Loucy (cell line): ENCODE measurements around the gene VPS9D1.

Experiments used
- H2AFZ ChIP-seq: fragments of 200-600 bp; sonication (generic); 2 replicates; pipeline ENCODE4 v1.6.0; 2016; ENCODE audit warnings: antibody characterized with exemption, mild to moderate bottlenecking, low read length, moderate library complexity
- H3F3A ChIP-seq: fragments of 200-600 bp; 2 replicates; pipeline ENCODE4 v1.6.0; 2016; ENCODE audit warnings: antibody characterized with exemption, low read depth, mild to moderate bottlenecking
- H3K27me3 ChIP-seq: fragments of 200-600 bp; sonication (generic); 2 replicates; pipeline ENCODE4 v1.6.1; 2014; ENCODE audit warnings: low read length, mild to moderate bottlenecking; ENCODE audit not compliant: insufficient read depth, poor library complexity, severe bottlenecking
- H3K36me3 ChIP-seq: fragments of 200-600 bp; sonication (generic); 2 replicates; pipeline ENCODE4 v1.6.1; 2016; ENCODE audit warnings: low read length; ENCODE audit not compliant: insufficient read depth
- H3K4me1 ChIP-seq: fragments of 200-600 bp; sonication (generic); 2 replicates; pipeline ENCODE4 v1.5.1; 2014; ENCODE audit warnings: low read length, mild to moderate bottlenecking; ENCODE audit not compliant: insufficient read depth, poor library complexity, severe bottlenecking
- H3K4me2 ChIP-seq: fragments of 200-600 bp; sonication (generic); 2 replicates; pipeline ENCODE4 v1.6.0; 2014; ENCODE audit warnings: antibody characterized with exemption, low read length, low read depth, mild to moderate bottlenecking; ENCODE audit not compliant: poor library complexity, severe bottlenecking
- H3K4me3 ChIP-seq: fragments of 200-600 bp; sonication (generic); 2 replicates; pipeline ENCODE4 v1.5.1; 2014; ENCODE audit warnings: low read length, mild to moderate bottlenecking, mixed read lengths; ENCODE audit not compliant: poor library complexity, severe bottlenecking
- H3K79me2 ChIP-seq: fragments of 200-600 bp; sonication (generic); 2 replicates; pipeline ENCODE4 v1.6.1; 2014; ENCODE audit warnings: low read length; ENCODE audit not compliant: insufficient read depth
- H3K9ac ChIP-seq: fragments of 200-600 bp; sonication (generic); 2 replicates; pipeline ENCODE4 v1.6.0; 2014; ENCODE audit warnings: mild to moderate bottlenecking, low read depth, low read length, moderate library complexity; ENCODE audit not compliant: poor library complexity, severe bottlenecking
- H3K9me2 ChIP-seq: fragments of 200-600 bp; sonication (generic); replicated peaks from 2 replicates; pipeline ENCODE4 v1.6.1; 2016; ENCODE audit warnings: low read depth, low read length, mixed read lengths
- H3K9me3 ChIP-seq: fragments of 200-600 bp; sonication (generic); 2 replicates; pipeline ENCODE4 v1.6.1; 2014; ENCODE audit warnings: mild to moderate bottlenecking, antibody characterized with exemption, low read length, low read depth; ENCODE audit not compliant: insufficient read depth
- H4K20me1 ChIP-seq: fragments of 200-600 bp; sonication (generic); 2 replicates; pipeline ENCODE4 v1.6.0; 2014; ENCODE audit warnings: antibody characterized with exemption, low read length, mild to moderate bottlenecking; ENCODE audit not compliant: insufficient read depth, poor library complexity, severe bottlenecking
- CTCF ChIP-seq: fragments of 200-600 bp; sonication (generic); conservative IDR thresholded peaks from 2 replicates; pipeline ENCODE4 v1.5.1; 2014; ENCODE audit warnings: mild to moderate bottlenecking, antibody characterized with exemption, low read length
- EZH2phosphoT487 ChIP-seq: fragments of 200-600 bp; IDR thresholded peaks from 2 replicates; pipeline ENCODE4 v1.6.1; 2018; ENCODE audit warnings: antibody characterized with exemption, mild to moderate bottlenecking, moderate library complexity, borderline replicate concordance

VPS9D1 gene

GRCh38 chr16:89716916-89717687, 3.6 kb downstream of the VPS9D1 start:
- Histone ChIP-seq H3K9me2 (no peaks in the 10 kb centered on the region), H3K27me3 (no peaks in the 10 kb centered on the region), H4K20me1 (no peaks in the 10 kb centered on the region), H3F3A (no peaks in the 10 kb centered on the region), H3K4me1 (no peaks in the 10 kb centered on the region), H3K4me3 (no peak overlapping the region), H3K4me2 (no peak overlapping the region), H3K36me3 (no peaks in the 10 kb centered on the region), H3K9me3 (no peaks in the 10 kb centered on the region), H3K79me2 (no peaks in the 10 kb centered on the region), H3K9ac (no peak overlapping the region), H2AFZ (no peak overlapping the region)
- no peak for TF ChIP-seq EZH2phosphoT487
- TF ChIP-seq CTCF: no peak

GRCh38 chr16:89716493-89716892, 4.2 kb downstream of the VPS9D1 start:
- Histone ChIP-seq H3K9me2 (no peaks in the 10 kb centered on the region), H2AFZ (no peak overlapping the region), H3K36me3 (no peaks in the 10 kb centered on the region), H3K4me1 (no peaks in the 10 kb centered on the region), H3K9me3 (no peaks in the 10 kb centered on the region), H4K20me1 (no peaks in the 10 kb centered on the region), H3K9ac (no peak overlapping the region), H3K27me3 (no peaks in the 10 kb centered on the region), H3F3A (no peaks in the 10 kb centered on the region), H3K79me2 (no peaks in the 10 kb centered on the region), H3K4me3 (no peak overlapping the region), H3K4me2 (no peak overlapping the region)
- TF ChIP-seq EZH2phosphoT487: no peak
- no peak for TF ChIP-seq CTCF

GRCh38 chr16:89712274-89712781, 8.4 kb downstream of the VPS9D1 start:
- H3K4me3 ChIP-seq: no peak overlapping the region
- no peak for TF ChIP-seq EZH2phosphoT487
- TF ChIP-seq CTCF: no peak
- H3K79me2 ChIP-seq: no peaks in the 10 kb centered on the region

More at GRCh38 chr16:89712274-89712781, 8.4 kb downstream of the VPS9D1 start:
- Histone ChIP-seq H3F3A (no peaks in the 10 kb centered on the region), H3K27me3 (no peaks in the 10 kb centered on the region), H3K9me2 (no peaks in the 10 kb centered on the region), H4K20me1 (no peaks in the 10 kb centered on the region), H3K9ac (no peak overlapping the region), H3K4me1 (no peaks in the 10 kb centered on the region), H3K9me3 (no peaks in the 10 kb centered on the region), H3K4me2 (no peak overlapping the region), H2AFZ (no peak overlapping the region), H3K36me3 (no peaks in the 10 kb centered on the region)
